ENCODE data around the gene NYAP2. TPM values are rescaled to one million over a fixed set of nuclear protein-coding genes. Genes with fewer than 3 reads are reported as not detected.

Gene NYAP2

DNA sequence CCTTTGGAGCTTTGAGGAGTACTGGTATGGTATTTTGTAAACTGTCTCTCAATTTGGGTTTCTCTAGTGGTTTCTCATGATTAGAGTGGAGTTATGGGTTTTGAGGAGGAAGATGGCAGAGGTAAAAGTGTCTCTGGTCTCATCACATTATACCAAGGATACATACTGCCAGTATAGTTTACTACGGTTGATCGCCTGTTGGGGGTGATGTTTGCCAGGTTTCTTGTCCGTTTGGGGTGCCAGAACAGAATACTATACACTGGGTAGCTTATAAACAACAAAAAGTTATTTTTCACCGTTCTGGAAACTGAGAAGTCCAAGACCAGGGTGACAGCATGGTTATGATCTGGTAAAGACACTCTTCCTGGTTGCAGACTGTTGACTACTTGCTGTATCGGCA lies 293.7 kb downstream of the NYAP2 start:
- H2BK120ac ChIP-seq (ENCODE audit: low read depth, low read length) = no peak overlapping the region
- no peaks in the 10 kb centered on the region for H3K36me3 ChIP-seq (replicated peaks in 1 of 2; ENCODE audit: control insufficient read depth in 2 of 2, insufficient read depth in 2 of 2, low read length in 2 of 2)
- DNase-seq (ENCODE audit: low spot score) = no peak
- H3K4me2 ChIP-seq (ENCODE audit: insufficient read depth, low read length, poor library complexity, severe bottlenecking) = no peak overlapping the region
- H3K4ac ChIP-seq (ENCODE audit: low read length) = no peak overlapping the region
- no peak overlapping the region for H4K8ac ChIP-seq (ENCODE audit: low read depth, low read length)
- WGBS, 2 donors (ENCODE audit: extremely low coverage in 2 of 2, insufficient read length in 2 of 2, insufficient replicate concordance in 1 of 2) = no CpG with 5 or more reads among the region's 5 CpGs
- no peak overlapping the region for H3K23ac ChIP-seq (ENCODE audit: low read depth, low read length, poor library complexity)
- no peaks in the 10 kb centered on the region for H3K4me1 ChIP-seq (ENCODE audit: control insufficient read depth in 2 of 2, insufficient read depth in 1 of 2, low read depth in 1 of 2, low read length in 2 of 2)
- no peak overlapping the region for H2BK15ac ChIP-seq (ENCODE audit: low read length)
- H2AFZ ChIP-seq (ENCODE audit: low read length) = no peak overlapping the region
- H3K4me3 ChIP-seq (ENCODE audit: low read length in 2 of 2) = no peak overlapping the region
- H3K27ac ChIP-seq (replicated peaks; ENCODE audit: low read length) = no peak overlapping the region
- no peak overlapping the region for H4K91ac ChIP-seq (ENCODE audit: low read depth, low read length, poor library complexity)
- no peaks in the 10 kb centered on the region for H3K9me3 ChIP-seq (replicated peaks in 1 of 2; ENCODE audit: control insufficient read depth in 2 of 2, insufficient read depth in 1 of 2, low read depth in 1 of 2, low read length in 2 of 2)
- H3K14ac ChIP-seq (ENCODE audit: low read length) = no peak overlapping the region
- H3K9ac ChIP-seq (ENCODE audit: low read depth, low read length, poor library complexity) = no peak overlapping the region
- no peaks in the 10 kb centered on the region for H3K27me3 ChIP-seq (ENCODE audit: control insufficient read depth in 3 of 3, insufficient read depth in 3 of 3, low read depth in 1 of 3, low read length in 3 of 3)
- no peak overlapping the region for H2BK12ac ChIP-seq (ENCODE audit: low read length)
- no peaks in the 10 kb centered on the region for H3K79me1 ChIP-seq (ENCODE audit: low read depth, low read length)
- H2AK5ac ChIP-seq (ENCODE audit: low read depth, low read length) = no peak overlapping the region
- no peak overlapping the region for H2BK5ac ChIP-seq (ENCODE audit: low read length)
- no peak overlapping the region for H3K18ac ChIP-seq (ENCODE audit: low read length)

GRCh38 chr2:225694664-225695063 lies 295.2 kb downstream of the NYAP2 start:
- no peak overlapping the region for H2BK12ac ChIP-seq (ENCODE audit: low read length)
- H2BK15ac ChIP-seq (ENCODE audit: low read length) = no peak overlapping the region
- H2BK120ac ChIP-seq (ENCODE audit: low read depth, low read length) = no peak overlapping the region
- no peaks in the 10 kb centered on the region for H3K79me1 ChIP-seq (ENCODE audit: low read depth, low read length)
- H3K4me2 ChIP-seq (ENCODE audit: insufficient read depth, low read length, poor library complexity, severe bottlenecking) = no peak overlapping the region
- no peak overlapping the region for H2AFZ ChIP-seq (ENCODE audit: low read length)
- H3K9ac ChIP-seq (ENCODE audit: low read depth, low read length, poor library complexity) = no peak overlapping the region
- H3K4me3 ChIP-seq (ENCODE audit: low read length in 2 of 2) = no peak overlapping the region
- no peak overlapping the region for H3K14ac ChIP-seq (ENCODE audit: low read length)
- no peak overlapping the region for H4K8ac ChIP-seq (ENCODE audit: low read depth, low read length)
- H3K4me1 ChIP-seq (ENCODE audit: control insufficient read depth in 2 of 2, insufficient read depth in 1 of 2, low read depth in 1 of 2, low read length in 2 of 2) = no peaks in the 10 kb centered on the region
- no peak overlapping the region for H3K23ac ChIP-seq (ENCODE audit: low read depth, low read length, poor library complexity)
- H3K27ac ChIP-seq (replicated peaks; ENCODE audit: low read length) = no peak overlapping the region
- no peak overlapping the region for H4K91ac ChIP-seq (ENCODE audit: low read depth, low read length, poor library complexity)
- no peak overlapping the region for H2AK5ac ChIP-seq (ENCODE audit: low read depth, low read length)
- H3K4ac ChIP-seq (ENCODE audit: low read length) = no peak overlapping the region
- no peaks in the 10 kb centered on the region for H3K9me3 ChIP-seq (replicated peaks in 1 of 2; ENCODE audit: control insufficient read depth in 2 of 2, insufficient read depth in 1 of 2, low read depth in 1 of 2, low read length in 2 of 2)
- DNase-seq (ENCODE audit: low spot score) = no peak
- no peak overlapping the region for H2BK5ac ChIP-seq (ENCODE audit: low read length)
- no peaks in the 10 kb centered on the region for H3K27me3 ChIP-seq (ENCODE audit: control insufficient read depth in 3 of 3, insufficient read depth in 3 of 3, low read depth in 1 of 3, low read length in 3 of 3)
- H3K18ac ChIP-seq (ENCODE audit: low read length) = no peak overlapping the region
- H3K36me3 ChIP-seq (replicated peaks in 1 of 2; ENCODE audit: control insufficient read depth in 2 of 2, insufficient read depth in 2 of 2, low read length in 2 of 2) = no peaks in the 10 kb centered on the region

GRCh38 chr2:225697936-225698335 lies 298.4 kb downstream of the NYAP2 start:
- no peak overlapping the region for H3K27ac ChIP-seq (replicated peaks; ENCODE audit: low read length)
- H2BK120ac ChIP-seq (ENCODE audit: low read depth, low read length) = no peak overlapping the region
- no peaks in the 10 kb centered on the region for H3K36me3 ChIP-seq (replicated peaks in 1 of 2; ENCODE audit: control insufficient read depth in 2 of 2, insufficient read depth in 2 of 2, low read length in 2 of 2)
- H3K18ac ChIP-seq (ENCODE audit: low read length) = no peak overlapping the region
- WGBS, 2 donors (ENCODE audit: extremely low coverage in 2 of 2, insufficient read length in 2 of 2, insufficient replicate concordance in 1 of 2) = no CpG with 5 or more reads among the region's 2 CpGs
- no peak overlapping the region for H3K4ac ChIP-seq (ENCODE audit: low read length)
- H2BK15ac ChIP-seq (ENCODE audit: low read length) = no peak overlapping the region
- no peak overlapping the region for H3K4me3 ChIP-seq (ENCODE audit: low read length in 2 of 2)
- no peak for DNase-seq (ENCODE audit: low spot score)
- no peaks in the 10 kb centered on the region for H3K27me3 ChIP-seq (ENCODE audit: control insufficient read depth in 3 of 3, insufficient read depth in 3 of 3, low read depth in 1 of 3, low read length in 3 of 3)
- no peak overlapping the region for H4K8ac ChIP-seq (ENCODE audit: low read depth, low read length)
- no peak overlapping the region for H2BK12ac ChIP-seq (ENCODE audit: low read length)
- H3K79me1 ChIP-seq (ENCODE audit: low read depth, low read length) = no peaks in the 10 kb centered on the region
- H3K9ac ChIP-seq (ENCODE audit: low read depth, low read length, poor library complexity) = no peak overlapping the region
- no peak overlapping the region for H3K23ac ChIP-seq (ENCODE audit: low read depth, low read length, poor library complexity)
- H3K9me3 ChIP-seq (replicated peaks in 1 of 2; ENCODE audit: control insufficient read depth in 2 of 2, insufficient read depth in 1 of 2, low read depth in 1 of 2, low read length in 2 of 2) = no peaks in the 10 kb centered on the region
- H3K4me2 ChIP-seq (ENCODE audit: insufficient read depth, low read length, poor library complexity, severe bottlenecking) = no peak overlapping the region
- H2AFZ ChIP-seq (ENCODE audit: low read length) = no peak overlapping the region
- no peak overlapping the region for H4K91ac ChIP-seq (ENCODE audit: low read depth, low read length, poor library complexity)
- H3K4me1 ChIP-seq (ENCODE audit: control insufficient read depth in 2 of 2, insufficient read depth in 1 of 2, low read depth in 1 of 2, low read length in 2 of 2) = no peaks in the 10 kb centered on the region
- H3K14ac ChIP-seq (ENCODE audit: low read length) = no peak overlapping the region
- H2AK5ac ChIP-seq (ENCODE audit: low read depth, low read length) = no peak overlapping the region
- no peak overlapping the region for H2BK5ac ChIP-seq (ENCODE audit: low read length)

Small RNA genes within 50 kb of the gene (small RNA-seq; reads per million reads assigned to genes)
- not detected for gene AC016717.1 (ENCODE audit: insufficient read depth)
